ENCODE measurements around the gene HECTD2. TPM values are rescaled to one million over a fixed set of nuclear protein-coding genes. Genes with fewer than 3 reads are reported as not detected.

HECTD2 gene
- polyA plus RNA-seq, 1 donor from 2014 or later, result 87.6 TPM

GRCh38 chr10:91512458-91512857, 102.3 kb downstream of the HECTD2 start:
- H3K27ac ChIP-seq (ENCODE audit: low read length), result no peak overlapping the region
- TF ChIP-seq REST (IDR thresholded peaks at IDR 0.05; ENCODE audit: borderline replicate concordance) (no peak), CTCF (IDR thresholded peaks at IDR 0.05; ENCODE audit: poor library complexity, severe bottlenecking) (no peak), MXI1 (conservative IDR thresholded peaks at IDR 0.05; ENCODE audit: poor library complexity, severe bottlenecking) (no peak), SMC3 (conservative IDR thresholded peaks at IDR 0.05; ENCODE audit: poor library complexity) (no peak), RAD21 (conservative IDR thresholded peaks at IDR 0.05) (no peak), EP300 (conservative IDR thresholded peaks at IDR 0.05; ENCODE audit: poor library complexity, severe bottlenecking) (no peak), TAF1 (IDR thresholded peaks at IDR 0.05; ENCODE audit: low read depth) (no peak)
- no peak overlapping the region for H3K4me3 ChIP-seq (ENCODE audit: low read length)
- no peaks in the 10 kb centered on the region for H3F3A ChIP-seq (ENCODE audit: insufficient read depth, low read length, poor library complexity, severe bottlenecking)
- H3K27me3 ChIP-seq (ENCODE audit: insufficient read depth, low read depth, low read length), result no peaks in the 10 kb centered on the region
- no peak overlapping the region for H3K4me2 ChIP-seq (ENCODE audit: low read length)
- H3K36me3 ChIP-seq (ENCODE audit: insufficient read depth, low read length), result peaks cover 3% of the 10 kb centered on the region
- no peak overlapping the region for H2AFZ ChIP-seq (ENCODE audit: low read depth, low read length)
- no peaks in the 10 kb centered on the region for H3K79me2 ChIP-seq (replicated peaks; ENCODE audit: insufficient read depth, low read length)
- H4K20me1 ChIP-seq (ENCODE audit: insufficient read depth), result no peaks in the 10 kb centered on the region
- no peaks in the 10 kb centered on the region for H3K9me2 ChIP-seq (ENCODE audit: insufficient read depth, low read length)
- no peak overlapping the region for H3K9ac ChIP-seq (ENCODE audit: low read length)
- H3K9me3 ChIP-seq (ENCODE audit: low read length), result no peaks in the 10 kb centered on the region

GRCh38 chr10:91513598-91514424, 103.7 kb downstream of the HECTD2 start:
- Histone ChIP-seq H3K79me2 (replicated peaks; ENCODE audit: insufficient read depth, low read length) (no peaks in the 10 kb centered on the region), H3K27ac (ENCODE audit: low read length) (no peak overlapping the region), H3F3A (ENCODE audit: insufficient read depth, low read length, poor library complexity, severe bottlenecking) (no peaks in the 10 kb centered on the region), H3K27me3 (ENCODE audit: insufficient read depth, low read depth, low read length) (no peaks in the 10 kb centered on the region), H3K9me2 (ENCODE audit: insufficient read depth, low read length) (no peaks in the 10 kb centered on the region), H2AFZ (ENCODE audit: low read depth, low read length) (no peak overlapping the region), H3K4me2 (ENCODE audit: low read length) (no peak overlapping the region), H3K36me3 (ENCODE audit: insufficient read depth, low read length) (peaks cover 5% of the 10 kb centered on the region), H3K9ac (ENCODE audit: low read length) (no peak overlapping the region), H4K20me1 (ENCODE audit: insufficient read depth) (no peaks in the 10 kb centered on the region), H3K4me3 (ENCODE audit: low read length) (no peak overlapping the region), H3K9me3 (ENCODE audit: low read length) (no peaks in the 10 kb centered on the region)
- TF ChIP-seq REST (IDR thresholded peaks at IDR 0.05; ENCODE audit: borderline replicate concordance) (no peak), MXI1 (conservative IDR thresholded peaks at IDR 0.05; ENCODE audit: poor library complexity, severe bottlenecking) (no peak), TAF1 (IDR thresholded peaks at IDR 0.05; ENCODE audit: low read depth) (no peak), SMC3 (conservative IDR thresholded peaks at IDR 0.05; ENCODE audit: poor library complexity) (no peak), RAD21 (conservative IDR thresholded peaks at IDR 0.05) (no peak), POLR2AphosphoS5 (IDR thresholded peaks at IDR 0.05) (no peak), CTCF (IDR thresholded peaks at IDR 0.05; ENCODE audit: poor library complexity, severe bottlenecking) (no peak), EZH2 (IDR thresholded peaks at IDR 0.05; ENCODE audit: borderline replicate concordance, insufficient read depth, low read length, poor library complexity, severe bottlenecking) (no peak), EP300 (conservative IDR thresholded peaks at IDR 0.05; ENCODE audit: poor library complexity, severe bottlenecking) (no peak)
